GM18502 (cell line): ENCODE results near the gene ASB6.
"Not testable (repeated sequence)": the region's sequence is repeated elsewhere in the genome, so short reads cannot be mapped to it uniquely, and the experiment has no call there.

Experiments used
- ATAC-seq: cut with Tn5 transposase; IDR thresholded peaks from one replicate; pipeline ENCODE4 v1.9.1; 2021; ENCODE audit warnings: mild to moderate bottlenecking; ENCODE audit not compliant: unreplicated experiment, poor library complexity

The ASB6 gene

DNA sequence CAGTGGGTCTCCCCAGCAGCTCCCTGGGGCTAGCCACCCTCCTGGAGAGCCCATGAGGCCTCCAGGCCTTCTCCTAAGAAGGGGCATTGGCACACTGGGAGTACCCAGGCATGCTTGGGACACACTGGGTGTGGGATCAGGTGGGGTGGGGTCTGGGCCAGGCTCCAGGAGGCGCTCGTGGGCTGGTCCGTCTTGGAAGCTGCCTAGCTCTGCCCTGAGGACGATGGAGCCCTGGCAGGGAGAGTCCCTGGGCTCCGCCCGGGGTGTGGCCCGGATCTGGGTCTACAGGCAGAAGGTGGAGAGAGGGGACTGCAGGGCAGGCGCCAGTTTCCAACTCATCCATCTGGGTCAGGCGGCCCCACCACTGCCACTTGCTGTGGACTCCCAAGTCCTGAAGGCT is 25.9 kb upstream of the ASB6 start:
- ATAC-seq = no peak

DNA sequence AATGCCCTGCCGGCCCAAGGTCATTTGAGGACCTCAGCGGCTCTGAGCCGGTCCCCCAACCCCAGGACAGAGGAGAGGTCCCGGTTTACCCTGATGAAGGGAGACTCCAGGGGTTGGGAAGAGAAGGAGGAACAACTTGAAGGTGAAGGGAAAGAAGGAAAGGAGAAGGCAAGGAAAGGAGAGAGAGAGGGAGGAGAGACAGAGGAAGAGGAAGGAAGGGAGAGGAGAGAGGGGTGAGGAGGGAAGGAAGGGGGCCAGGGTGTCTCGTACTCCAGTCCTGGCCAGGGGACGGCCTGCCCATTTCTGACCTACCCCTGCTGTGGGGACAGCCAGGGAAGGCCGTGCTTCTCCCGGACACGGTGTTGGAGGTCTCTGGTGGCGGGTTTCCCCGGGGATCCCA is 25.4 kb upstream of the ASB6 start:
- no peak for ATAC-seq

DNA sequence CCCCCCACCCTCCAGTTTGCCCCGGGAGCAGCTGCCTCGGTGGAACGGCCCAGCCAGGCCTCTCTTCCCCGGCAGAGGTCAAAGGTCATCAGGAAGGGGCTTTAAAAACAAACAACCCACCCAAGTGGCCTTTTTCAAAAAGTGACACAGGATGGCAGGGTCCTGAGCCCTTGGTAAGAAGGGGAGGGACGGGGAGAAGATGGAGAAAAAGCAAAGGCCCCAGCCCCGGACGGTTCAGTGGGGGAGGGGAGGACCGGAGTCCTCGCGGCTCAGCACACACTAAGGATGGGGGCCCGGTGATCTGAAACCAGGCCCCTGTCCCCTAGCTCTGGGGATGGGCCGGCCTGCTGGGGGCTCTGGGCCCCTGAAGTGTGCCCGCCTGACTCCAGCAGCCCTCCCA is 24.6 kb upstream of the ASB6 start:
- no peak for ATAC-seq

- ATAC-seq = no peak
These were observed 24.0 kb upstream of the ASB6 start for GRCh38 chr9:129665814-129666520.

DNA sequence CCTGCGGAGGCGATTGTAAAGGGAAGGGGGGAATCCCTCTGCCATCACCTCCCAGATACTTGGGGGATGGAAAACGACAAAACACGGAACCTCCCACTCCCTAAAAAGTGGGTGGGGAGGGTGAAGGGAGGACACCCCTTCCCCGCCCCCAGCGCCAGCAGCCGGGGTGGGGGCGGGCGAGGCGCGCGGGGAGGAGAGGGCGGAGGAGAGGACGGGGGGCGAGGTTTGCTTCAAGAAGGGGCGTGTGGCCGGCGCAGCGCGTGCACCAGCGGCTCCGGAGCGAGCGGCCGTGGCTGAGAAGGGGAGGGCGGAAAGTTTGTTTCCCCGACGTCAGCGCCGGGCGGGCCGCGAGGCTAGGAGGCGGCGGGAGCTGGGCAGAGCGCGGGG is 23.4 kb upstream of the ASB6 start, which contains the start of gene PRRX2:
TSS of gene PRRX2 (plus strand) at position 259 of the 387 bp plus-strand sequence. CDS start 221 bp downstream, outside the sequence.
- ATAC-seq = no peak

DNA sequence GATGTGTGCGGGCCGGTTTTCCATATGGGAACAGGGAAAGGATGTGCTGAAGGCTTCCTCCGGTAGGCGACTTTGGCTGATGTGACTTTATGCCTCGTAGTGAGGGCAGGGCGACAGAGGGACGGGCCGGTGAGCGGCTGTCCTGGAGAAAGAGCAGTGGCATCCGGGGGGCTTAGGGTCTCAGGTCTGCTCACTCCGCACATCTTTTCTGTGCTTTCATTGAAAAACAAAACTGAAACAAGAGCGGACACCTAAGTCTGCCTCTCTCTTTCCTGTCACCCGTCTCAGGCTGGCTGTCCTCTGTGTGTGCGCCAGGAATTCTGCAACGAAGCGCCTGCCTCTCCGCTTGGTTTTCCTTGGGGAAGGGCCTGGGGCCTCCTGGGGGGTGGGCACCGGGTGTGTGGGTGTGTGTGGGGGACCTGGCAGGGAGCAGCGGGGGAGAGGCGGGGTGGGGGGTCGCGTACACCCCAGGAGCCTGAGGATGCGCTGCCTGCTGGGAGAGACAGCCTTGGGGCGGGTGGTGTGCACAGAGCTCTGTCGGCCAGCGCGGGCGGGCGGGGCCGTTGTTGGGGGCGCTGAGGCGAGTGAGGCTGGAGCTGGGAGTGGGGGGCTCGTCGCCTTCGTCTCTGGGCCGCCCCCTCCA is 22.9 kb upstream of the ASB6 start:
- no peak for ATAC-seq

GRCh38 chr9:129662239-129662638 is 20.3 kb upstream of the ASB6 start:
- ATAC-seq = not testable (repeated sequence)

- ATAC-seq = no peak
These were observed 19.1 kb upstream of the ASB6 start for GRCh38 chr9:129661029-129661428.

DNA sequence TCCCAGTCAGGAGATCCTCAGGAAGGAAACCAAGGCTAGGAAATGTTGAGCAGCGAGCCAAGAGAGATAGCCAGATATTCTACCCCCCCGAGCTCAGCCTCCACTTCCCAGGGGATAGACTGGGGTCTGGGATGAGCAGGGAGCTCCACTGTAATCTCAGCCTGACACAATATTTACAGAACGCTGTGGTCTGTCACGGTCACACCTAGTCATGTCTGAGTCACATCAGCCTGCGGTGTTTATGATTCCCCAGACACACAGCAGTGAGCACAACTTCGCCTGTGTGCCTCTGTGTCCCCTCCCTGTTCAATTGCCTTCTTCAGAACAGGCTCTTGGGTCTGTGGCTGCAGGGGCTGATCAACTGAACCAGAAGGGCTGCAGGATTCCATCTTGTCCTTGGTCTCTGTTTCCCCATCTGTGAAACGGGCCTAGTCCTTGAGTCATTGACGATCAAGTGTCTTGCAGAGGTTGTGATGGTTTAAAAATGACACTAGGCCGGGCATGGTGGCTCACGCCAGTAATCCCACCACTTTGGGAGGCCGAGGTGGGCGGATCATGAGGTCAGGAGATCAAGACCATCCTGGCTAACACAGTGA is 14.9 kb upstream of the ASB6 start:
- ATAC-seq = no peak

GRCh38 chr9:129655696-129656095 is 13.7 kb upstream of the ASB6 start:
- no peak for ATAC-seq

- ATAC-seq = no peak
These were observed 13.2 kb upstream of the ASB6 start for GRCh38 chr9:129655154-129655553.

DNA sequence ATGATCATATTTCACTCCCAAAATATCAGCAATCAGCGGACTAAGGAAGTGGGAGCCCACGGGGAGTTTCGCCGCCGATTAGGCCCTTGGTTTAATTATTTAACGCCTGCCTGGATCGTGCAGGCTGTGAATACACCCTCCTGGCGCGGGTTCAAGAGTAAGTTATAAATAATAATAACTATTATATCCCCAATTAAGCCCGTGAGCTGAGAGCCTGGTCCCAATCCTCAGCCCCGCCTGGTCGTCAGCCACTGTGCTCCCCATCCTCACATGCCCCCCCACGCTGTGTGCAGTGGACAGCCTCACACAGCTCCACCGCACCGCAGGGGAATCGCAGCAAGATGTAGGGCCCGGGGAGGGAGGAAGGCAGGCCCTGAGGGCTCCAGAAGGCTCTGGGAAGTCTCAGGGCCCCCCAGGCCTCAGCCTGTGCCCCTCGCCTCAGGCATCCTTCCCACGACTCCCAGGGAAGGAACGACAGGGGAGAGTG is 12.6 kb upstream of the ASB6 start:
- ATAC-seq = no peak

- ATAC-seq = no peak
These were observed 12.0 kb upstream of the ASB6 start for GRCh38 chr9:129653823-129654553.

DNA sequence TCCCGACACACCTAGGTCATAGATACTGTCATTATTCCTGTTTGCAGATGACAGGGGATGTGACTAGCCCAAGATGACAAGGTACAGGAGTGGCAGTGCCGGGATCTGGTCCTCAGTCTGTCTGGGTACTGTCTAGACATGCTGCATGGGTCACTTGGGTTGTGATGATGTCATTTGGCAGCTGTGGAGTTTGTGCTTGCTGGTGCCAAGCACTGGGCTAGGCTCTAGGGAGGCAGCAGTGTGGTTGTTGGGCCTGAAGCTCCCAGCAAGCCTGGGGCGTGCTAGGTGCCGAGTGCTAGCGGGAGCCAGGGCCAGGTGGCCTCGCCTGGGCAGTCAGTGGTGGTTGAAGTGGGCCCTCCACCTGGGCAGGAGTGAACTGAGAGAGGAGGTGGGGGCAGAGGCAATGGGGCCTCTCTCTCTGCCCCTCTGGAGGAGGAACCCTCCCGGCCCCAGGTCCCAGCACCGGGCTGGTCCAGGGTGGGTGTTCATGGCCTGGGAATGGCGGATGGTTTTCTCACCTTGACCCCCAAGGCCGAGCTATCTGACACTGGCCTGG is 8.8 kb upstream of the ASB6 start:
- ATAC-seq = no peak

GRCh38 chr9:129649726-129650679 is 8.1 kb upstream of the ASB6 start:
- ATAC-seq = no peak

DNA sequence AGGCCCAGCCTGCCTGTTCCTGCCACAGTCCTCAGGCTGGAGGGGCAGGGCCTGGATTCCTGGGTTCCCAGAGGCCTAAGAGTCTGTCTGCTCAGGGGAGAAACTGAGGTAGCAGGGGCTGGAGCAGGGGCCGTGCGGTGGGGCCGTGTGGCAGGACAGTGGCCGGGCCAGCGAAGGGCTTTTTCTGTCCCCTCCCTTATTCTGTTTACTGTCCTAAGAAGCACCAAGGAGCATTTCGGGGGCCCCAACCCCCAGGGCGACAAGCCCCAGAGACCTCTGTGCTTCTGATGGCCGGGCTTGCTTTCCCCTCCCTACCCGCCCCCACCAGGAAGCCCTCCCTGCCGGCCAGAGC is 6.8 kb upstream of the ASB6 start:
- no peak for ATAC-seq

GRCh38 chr9:129648092-129648763 is 6.3 kb upstream of the ASB6 start:
- no peak for ATAC-seq

DNA sequence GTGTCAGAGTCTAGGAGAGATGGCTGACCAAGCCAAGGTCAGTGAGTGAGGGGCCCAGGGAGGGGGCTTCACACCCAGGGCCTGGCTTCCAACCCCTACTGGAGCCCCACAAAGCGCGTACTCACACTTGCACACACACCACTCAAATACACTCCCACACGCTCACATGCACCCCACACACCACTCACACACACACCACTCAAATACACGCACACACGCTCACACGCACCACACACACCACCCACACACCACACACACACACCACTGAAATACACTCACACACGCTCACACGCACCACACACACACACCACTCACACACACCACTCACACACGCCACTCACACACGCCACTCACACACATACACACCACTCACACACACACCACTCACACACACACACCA is 5.7 kb upstream of the ASB6 start:
- ATAC-seq = no peak

DNA sequence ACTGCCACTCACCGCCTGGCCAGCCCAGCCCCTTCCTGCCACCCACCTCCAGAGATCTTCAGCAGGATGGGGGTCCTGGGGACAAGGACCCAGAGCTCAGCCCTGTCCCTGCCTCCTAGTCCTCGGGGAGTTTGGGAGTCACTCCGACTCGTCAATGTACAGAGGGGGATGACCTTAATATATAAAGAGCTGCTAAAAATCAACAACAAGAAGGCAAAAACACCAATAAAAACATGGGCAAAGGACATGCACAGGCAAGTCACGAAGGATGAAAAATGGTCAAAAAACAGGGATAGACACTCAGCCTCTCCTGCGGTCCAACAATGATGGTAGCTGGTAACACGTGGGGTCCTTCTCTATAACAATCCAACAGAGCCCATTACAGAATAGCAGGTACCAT is 4.7 kb upstream of the ASB6 start:
- no peak for ATAC-seq
